T-helper 17 cell (primary cell): Measurements from ENCODE around the gene RNF214. TPM values are rescaled to one million over a fixed set of nuclear protein-coding genes. Genes with fewer than 3 reads are reported as not detected.
A peak's percentile ranks its signal among the peaks of the same experiment; 100 is the strongest.
"Not testable (repeated sequence)": the region's sequence is repeated elsewhere in the genome, so short reads cannot be mapped to it uniquely, and the experiment has no call there.

Experiments
- ATAC-seq: fragments of 150-1000 bp; cut with Tn5 transposase; 2 replicates; pipeline ENCODE4 v1.10.0; 2021; ENCODE audit warnings: mild to moderate bottlenecking, moderate library complexity
- DNase-seq, 3 donors: peaks; one replicate each; pipeline versions ENCODE4 v3.0.0 to v3.0.0-alpha.2; 2020 to 2021
- H3K9me3 ChIP-seq: one replicate; pipeline ENCODE4 v1.7.0; 2013; ENCODE audit warnings: low read length, mild to moderate bottlenecking; ENCODE audit not compliant: control insufficient read depth, poor library complexity, severe bottlenecking
- H3K27ac Mint-ChIP-seq: one replicate; pipeline ENCODE4 v1.8.0; 2022; ENCODE audit warnings: mild to moderate bottlenecking, moderate library complexity, mixed read lengths
- H3K27me3 Mint-ChIP-seq: one replicate; pipeline ENCODE4 v1.8.0; 2022; ENCODE audit warnings: mixed read lengths
- H3K36me3 Mint-ChIP-seq: one replicate; pipeline ENCODE4 v1.8.0; 2022; ENCODE audit warnings: low read depth, mixed read lengths
- H3K4me1 Mint-ChIP-seq: one replicate; pipeline ENCODE4 v1.8.0; 2022; ENCODE audit warnings: mild to moderate bottlenecking, mixed read lengths
- H3K4me3 Mint-ChIP-seq: one replicate; pipeline ENCODE4 v1.8.0; 2022; ENCODE audit warnings: mild to moderate bottlenecking, moderate library complexity, mixed read lengths
- total RNA-seq, 4 donors: library from RNA in 2 of 4; stranded (reverse) in 2 of 4; gene quantifications; one replicate each; pipeline ENCODE4 v1.2.3 and lab custom pipeline; 2022 to 2026

Gene RNF214
- total RNA-seq, 2 donors from 2014 or later, result 20.1 to 24.4 TPM

DNA sequence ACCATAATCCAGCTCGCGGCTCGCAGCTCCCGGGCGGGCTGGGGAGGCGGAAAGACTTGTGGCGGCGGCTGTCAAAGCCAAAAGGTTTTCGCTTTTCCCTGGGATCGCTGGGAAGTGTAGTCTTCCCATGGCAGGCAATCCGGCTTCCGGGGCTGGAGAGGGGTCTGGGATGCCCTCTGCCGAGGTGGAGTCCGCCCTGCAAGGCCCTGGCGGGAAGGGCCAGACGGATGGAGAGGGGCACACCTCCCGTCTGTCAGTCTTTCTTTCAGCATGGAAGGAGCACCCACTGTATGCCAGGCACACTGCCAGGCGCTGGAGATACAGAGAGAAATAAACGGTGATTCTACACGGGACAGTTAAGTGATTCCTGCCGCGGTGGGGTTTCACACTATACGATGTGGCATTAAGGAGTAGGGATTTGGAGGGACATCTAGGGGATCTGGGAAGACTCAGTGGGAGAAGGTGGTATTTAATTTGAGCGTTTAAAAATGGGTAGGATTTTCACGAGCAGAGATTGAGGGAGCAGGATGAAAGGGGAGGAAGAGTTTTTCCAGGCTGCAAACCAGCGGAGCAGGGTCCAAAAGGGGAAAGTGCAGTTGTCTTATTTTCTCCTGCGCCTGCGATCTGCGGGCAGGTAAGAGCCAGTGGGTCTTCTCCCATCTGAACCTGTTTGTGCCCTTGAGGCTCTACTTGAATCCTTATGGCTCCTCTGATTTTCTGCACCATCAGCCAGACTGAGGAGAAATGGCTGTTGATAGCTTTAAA, 83.9 kb downstream of the RNF214 start, which contains the start of gene BACE1:
Gene BACE1, minus strand, starts transcription at position 60 of the 765 bp plus-strand sequence. CDS start 461 bp downstream, outside the sequence.
- DNase-seq, result no peak
- peak; percentile 45 for ATAC-seq
- H3K4me1 Mint-ChIP-seq, result peaks cover 11% of the 10 kb centered on the region
- H3K27ac Mint-ChIP-seq, result no peak within 1 kb of the TSS
- H3K9me3 ChIP-seq, result no peaks in the 10 kb centered on the region
- peaks cover 3% of the 10 kb centered on the region for H3K36me3 Mint-ChIP-seq
- peak within 1 kb of the TSS; percentile 85 for H3K4me3 Mint-ChIP-seq
- peaks cover 29% of the 10 kb centered on the region for H3K27me3 Mint-ChIP-seq

DNA sequence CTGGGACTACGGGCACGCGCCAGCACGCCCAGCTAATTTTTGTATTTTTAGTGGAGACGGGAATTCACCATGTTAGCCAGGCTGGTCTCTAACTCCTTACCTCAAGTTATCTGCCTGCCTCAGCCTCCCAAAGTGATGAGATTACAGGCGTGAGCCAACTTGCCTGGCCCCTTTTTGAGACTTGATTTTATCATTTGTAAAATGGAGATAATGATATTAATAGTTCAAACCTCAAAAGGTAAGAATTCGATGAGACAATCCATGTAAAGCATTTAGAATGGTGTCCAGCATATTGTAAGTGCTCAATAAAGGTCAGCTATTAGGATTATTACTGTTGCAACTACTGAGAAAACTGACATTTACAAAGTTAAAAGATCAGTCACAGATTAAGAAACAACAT, 86.3 kb downstream of the RNF214 start:
- H3K9me3 ChIP-seq, result no peaks in the 10 kb centered on the region
- H3K4me1 Mint-ChIP-seq, result peaks cover 9% of the 10 kb centered on the region
- H3K27me3 Mint-ChIP-seq, result peaks cover 21% of the 10 kb centered on the region
- no peak for DNase-seq
- no peak overlapping the region for H3K4me3 Mint-ChIP-seq
- no peak for ATAC-seq
- H3K27ac Mint-ChIP-seq, result no peak overlapping the region
- H3K36me3 Mint-ChIP-seq, result peaks cover 3% of the 10 kb centered on the region

DNA sequence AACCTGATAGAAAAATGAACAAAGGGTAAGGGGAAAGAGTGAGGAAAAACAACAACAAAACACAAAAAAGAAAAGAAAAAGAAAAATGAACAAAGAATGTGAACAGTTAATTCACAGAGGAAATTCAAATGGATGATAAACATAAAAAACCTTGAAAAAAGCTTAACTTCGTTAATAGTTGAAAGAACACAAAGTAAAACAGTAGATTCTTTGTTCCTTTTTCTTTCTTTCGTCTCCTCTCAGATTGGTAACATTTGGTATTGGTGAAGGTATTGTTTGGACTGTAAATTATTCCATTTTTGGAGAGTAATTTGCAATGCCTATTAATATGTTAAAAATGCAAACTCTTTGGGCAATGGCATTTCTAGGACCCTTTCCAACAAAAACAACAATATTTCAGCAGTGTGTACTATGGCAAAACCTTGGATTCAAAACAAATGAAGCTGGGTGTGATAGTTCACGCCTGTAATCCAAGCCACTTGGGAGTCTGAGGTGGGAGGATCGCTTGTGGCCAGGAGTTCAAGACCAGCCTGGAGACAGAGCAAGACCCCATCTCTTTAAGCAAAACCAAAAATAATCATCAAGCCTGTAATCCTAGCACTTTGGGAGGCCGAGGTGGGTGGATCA, 86.9 kb downstream of the RNF214 start:
- no peak overlapping the region for H3K27ac Mint-ChIP-seq
- H3K4me1 Mint-ChIP-seq, result peaks cover 9% of the 10 kb centered on the region
- peaks cover 3% of the 10 kb centered on the region for H3K36me3 Mint-ChIP-seq
- H3K9me3 ChIP-seq, result no peaks in the 10 kb centered on the region
- H3K27me3 Mint-ChIP-seq, result peaks cover 21% of the 10 kb centered on the region
- DNase-seq (no peak), ATAC-seq (no peak)
- H3K4me3 Mint-ChIP-seq, result no peak overlapping the region

DNA sequence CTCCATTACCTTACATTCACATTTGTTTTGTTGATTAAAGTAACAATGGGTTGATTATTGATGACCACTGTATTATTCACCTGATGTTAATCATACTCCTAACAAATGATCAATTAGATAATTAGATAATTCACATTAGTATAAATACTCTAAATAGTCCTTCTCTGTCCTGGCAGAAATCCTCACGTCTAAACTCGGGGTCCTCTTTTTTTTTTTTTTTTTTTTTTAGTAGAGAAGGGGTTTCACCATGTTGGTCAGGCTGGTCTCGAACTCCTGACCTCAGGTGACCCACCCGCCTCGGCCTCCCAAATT, 94.7 kb downstream of the RNF214 start:
- not testable (repeated sequence) for ATAC-seq, H3K27me3 Mint-ChIP-seq, H3K9me3 ChIP-seq, DNase-seq, H3K4me3 Mint-ChIP-seq, H3K36me3 Mint-ChIP-seq, H3K27ac Mint-ChIP-seq
- H3K4me1 Mint-ChIP-seq, result peaks cover 10% of the 10 kb centered on the region

DNA sequence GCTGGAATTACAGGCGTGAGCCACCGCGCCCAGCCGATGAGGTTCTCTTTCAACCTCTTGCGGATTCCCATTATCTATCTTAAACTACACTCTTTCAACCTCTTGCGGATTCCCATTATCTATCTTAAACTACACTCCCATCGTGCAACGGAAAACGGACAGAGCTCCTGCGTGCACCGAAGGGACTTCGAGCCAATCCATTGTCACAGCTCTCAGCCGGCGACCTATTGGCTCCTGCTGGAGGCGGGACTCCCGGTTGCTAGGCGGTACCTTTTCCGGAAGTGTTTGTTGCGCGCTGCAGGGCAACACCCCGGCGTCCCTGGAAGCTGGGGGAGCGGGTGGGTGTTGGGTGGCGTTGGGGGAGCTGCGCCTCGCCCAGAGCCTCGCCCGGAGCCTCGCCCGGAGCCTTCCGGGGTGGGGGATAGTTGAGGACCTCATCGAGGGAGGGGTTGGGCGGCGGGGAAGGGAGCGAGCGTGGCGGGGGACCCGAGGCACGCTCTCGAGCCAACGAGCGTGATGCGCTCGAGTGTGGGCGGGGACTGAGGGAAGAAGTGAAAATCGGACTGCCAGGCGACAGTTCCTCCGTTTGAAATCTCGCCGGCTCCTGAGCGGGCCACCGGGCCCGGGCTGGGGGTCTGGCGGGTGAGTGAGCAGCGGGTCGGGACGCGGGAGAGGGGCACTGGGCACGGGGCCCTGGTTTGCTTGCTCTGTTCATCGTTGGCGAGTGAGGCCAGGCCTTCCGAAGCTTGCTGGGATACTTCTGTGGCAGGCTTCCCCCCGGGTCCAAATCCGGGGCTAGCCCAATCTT, 95.3 kb downstream of the RNF214 start, which contains the start of gene CEP164:
Gene CEP164, plus strand, starts transcription at position 288 of the 808 bp plus-strand sequence. CDS start 10,733 bp downstream, outside the sequence.
- H3K9me3 ChIP-seq, result no peaks in the 10 kb centered on the region
- H3K27me3 Mint-ChIP-seq, result no peaks in the 10 kb centered on the region
- no peaks in the 10 kb centered on the region for H3K36me3 Mint-ChIP-seq
- H3K27ac Mint-ChIP-seq, result no peak within 1 kb of the TSS
- DNase-seq (peak; percentile 84 to 92 (median 88)), ATAC-seq (peak; percentile 94)
- no peak within 1 kb of the TSS for H3K4me3 Mint-ChIP-seq
- H3K4me1 Mint-ChIP-seq, result peaks cover 10% of the 10 kb centered on the region

DNA sequence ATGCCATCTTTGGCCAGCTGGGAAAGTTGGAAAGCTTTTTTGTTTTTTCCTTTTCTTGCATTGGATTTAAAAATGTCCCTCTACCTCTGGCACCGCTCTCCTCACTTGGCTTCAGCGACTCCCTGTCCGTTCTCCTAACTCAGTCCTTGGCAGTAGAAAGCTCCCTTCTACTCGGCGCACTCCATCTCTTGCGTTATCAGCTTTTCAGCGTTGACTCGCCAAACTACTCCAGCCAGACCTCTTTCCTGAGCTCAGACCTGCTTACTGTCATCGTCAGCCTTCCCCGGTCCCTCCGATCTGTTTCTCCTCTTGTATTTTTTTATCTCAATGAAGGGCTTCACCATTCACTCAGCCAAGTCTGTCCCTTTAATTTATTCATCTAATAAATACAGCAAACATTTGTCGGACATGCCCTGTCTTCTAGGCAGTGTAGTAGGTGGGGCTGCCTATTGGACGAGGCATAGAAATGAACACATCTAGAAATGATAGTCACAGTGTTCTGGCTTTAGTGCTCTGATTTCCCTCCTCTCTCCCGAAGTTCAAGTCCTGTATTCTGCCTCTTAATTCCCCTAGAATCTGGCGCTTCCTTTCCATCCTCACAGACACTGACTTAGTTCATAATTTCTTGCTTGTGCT, 96.0 kb downstream of the RNF214 start:
- no peak for DNase-seq
- no peaks in the 10 kb centered on the region for H3K27me3 Mint-ChIP-seq

DNA sequence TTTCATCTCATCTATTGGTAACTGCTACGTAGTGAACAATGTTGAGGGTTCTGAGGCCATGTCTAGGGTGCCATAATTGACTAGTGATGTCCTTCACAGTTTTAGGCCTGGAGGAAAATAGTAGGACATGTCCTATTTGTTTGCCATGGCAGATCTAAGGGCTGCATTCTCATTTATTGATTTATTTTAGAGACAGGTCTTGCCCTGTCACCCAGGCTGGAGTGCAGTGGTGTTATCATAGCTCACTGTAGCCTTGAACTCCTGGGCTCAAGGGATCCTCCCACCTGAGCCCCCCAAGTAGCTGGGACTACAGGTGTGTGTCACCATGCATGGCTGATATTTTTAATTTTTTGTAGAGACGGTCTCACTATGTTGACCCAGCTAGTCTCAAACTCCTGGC, 100.4 kb downstream of the RNF214 start:
- DNase-seq (no peak), ATAC-seq (no peak)
- H3K4me3 Mint-ChIP-seq, result no peak overlapping the region
- peaks cover 25% of the 10 kb centered on the region for H3K4me1 Mint-ChIP-seq
- H3K27ac Mint-ChIP-seq, result no peak overlapping the region
- no peaks in the 10 kb centered on the region for H3K9me3 ChIP-seq
- peaks cover 5% of the 10 kb centered on the region for H3K36me3 Mint-ChIP-seq
- H3K27me3 Mint-ChIP-seq, result no peaks in the 10 kb centered on the region

More for the DNA sequence above, 96.0 kb downstream of the RNF214 start:
- Mint-ChIP-seq H3K36me3 (no peaks in the 10 kb centered on the region), H3K4me1 (peaks cover 11% of the 10 kb centered on the region), H3K4me3 (no peak overlapping the region), H3K27ac (no peak overlapping the region)
- no peak for ATAC-seq
- no peaks in the 10 kb centered on the region for H3K9me3 ChIP-seq

DNA sequence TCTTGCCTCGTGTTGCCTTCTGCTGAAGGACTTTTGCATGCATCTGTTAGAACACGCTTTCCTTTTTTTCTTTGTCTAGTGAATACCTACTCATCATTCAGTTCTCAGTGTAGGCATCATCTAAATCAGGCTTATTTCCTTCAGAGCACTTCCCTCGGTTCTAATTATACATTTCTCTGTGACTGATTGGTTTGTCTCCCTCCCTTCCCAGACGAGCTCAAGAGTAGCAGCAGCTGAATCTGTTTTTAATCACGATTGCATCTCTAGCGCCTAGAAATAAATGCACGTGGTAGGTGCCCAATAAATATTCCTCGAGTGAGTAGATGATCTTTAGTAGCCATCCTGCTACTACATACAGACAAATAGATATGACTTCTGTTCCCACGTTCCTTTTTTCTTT, 101.4 kb downstream of the RNF214 start:
- H3K9me3 ChIP-seq, result no peaks in the 10 kb centered on the region
- H3K4me1 Mint-ChIP-seq, result peaks cover 31% of the 10 kb centered on the region
- H3K27ac Mint-ChIP-seq, result peak overlapping the region; percentile 16
- H3K27me3 Mint-ChIP-seq, result no peaks in the 10 kb centered on the region
- no peak overlapping the region for H3K4me3 Mint-ChIP-seq
- DNase-seq (no peak), ATAC-seq (no peak)
- H3K36me3 Mint-ChIP-seq, result peaks cover 8% of the 10 kb centered on the region

DNA sequence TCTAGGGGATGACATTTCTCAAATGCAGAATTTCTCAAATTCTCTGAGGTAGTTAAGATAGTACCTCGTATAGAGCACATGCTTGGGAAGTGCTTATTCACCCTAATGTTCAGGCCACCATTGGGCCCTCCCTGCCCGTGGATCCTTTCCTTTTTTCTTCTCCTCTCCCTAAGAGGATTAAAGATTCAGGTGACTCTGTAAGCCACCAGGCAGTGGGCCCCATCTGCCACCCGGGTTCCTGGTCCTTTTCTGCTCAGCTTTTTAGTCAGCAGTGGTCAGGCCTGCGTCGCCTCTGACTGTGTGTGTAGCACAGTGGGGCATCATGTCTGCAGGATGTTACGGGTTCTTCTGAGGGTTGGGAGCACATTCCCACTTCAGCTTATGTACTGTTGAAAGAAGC, 102.4 kb downstream of the RNF214 start:
- no peaks in the 10 kb centered on the region for H3K9me3 ChIP-seq
- H3K4me3 Mint-ChIP-seq, result no peak overlapping the region
- no peaks in the 10 kb centered on the region for H3K27me3 Mint-ChIP-seq
- no peak for DNase-seq
- H3K27ac Mint-ChIP-seq, result no peak overlapping the region
- H3K36me3 Mint-ChIP-seq, result peaks cover 8% of the 10 kb centered on the region
- H3K4me1 Mint-ChIP-seq, result peaks cover 32% of the 10 kb centered on the region
- ATAC-seq, result no peak

DNA sequence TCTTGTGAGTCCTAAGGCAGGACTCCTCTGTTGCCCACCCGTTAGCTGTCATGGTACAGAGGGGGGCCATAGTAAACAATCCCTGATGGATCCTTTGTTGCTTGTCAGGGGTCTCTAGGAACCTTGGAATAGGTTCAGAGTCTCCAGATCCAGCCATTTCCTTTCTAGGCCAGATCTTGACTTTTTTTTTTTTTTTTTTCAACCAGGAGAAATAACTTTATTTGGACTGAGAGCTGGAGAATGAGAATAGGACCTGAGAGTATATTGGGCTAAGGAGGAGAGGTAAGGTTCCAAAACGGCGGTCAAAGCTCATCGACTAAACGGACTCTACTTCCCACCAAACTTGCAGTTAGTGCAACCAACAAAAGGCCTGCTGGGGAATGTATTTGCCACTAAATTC, 102.9 kb downstream of the RNF214 start:
- H3K27ac Mint-ChIP-seq, result no peak overlapping the region
- no peaks in the 10 kb centered on the region for H3K27me3 Mint-ChIP-seq
- ATAC-seq, result no peak
- H3K9me3 ChIP-seq, result no peaks in the 10 kb centered on the region
- H3K4me3 Mint-ChIP-seq, result no peak overlapping the region
- no peak for DNase-seq
- H3K4me1 Mint-ChIP-seq, result peaks cover 30% of the 10 kb centered on the region
- H3K36me3 Mint-ChIP-seq, result peaks cover 8% of the 10 kb centered on the region
